Progenitor cell of endocrine pancreas (in vitro differentiated cells): ENCODE results near the gene IL20. TPM values are rescaled to one million over a fixed set of nuclear protein-coding genes. Genes with fewer than 3 reads are reported as not detected.

Experiments
- DNase-seq: peaks from one replicate; pipeline ENCODE4 v3.0.0; 2021; ENCODE audit warnings: low spot score; ENCODE audit not compliant: unreplicated experiment
- H3K27ac Mint-ChIP-seq: 2 replicates; pipeline ENCODE4 v1.8.0; 2021; ENCODE audit warnings: mild to moderate bottlenecking, moderate library complexity, mixed read lengths
- H3K27me3 Mint-ChIP-seq: 2 replicates; pipeline ENCODE4 v1.8.0; 2021; ENCODE audit warnings: mixed read lengths
- H3K36me3 Mint-ChIP-seq: 2 replicates; pipeline ENCODE4 v1.8.0; 2022; ENCODE audit warnings: mixed read lengths; ENCODE audit not compliant: insufficient read depth
- H3K4me1 Mint-ChIP-seq: 2 replicates; pipeline ENCODE4 v1.8.0; 2021; ENCODE audit warnings: low read depth, mixed read lengths
- H3K4me3 Mint-ChIP-seq: 2 replicates; pipeline ENCODE4 v1.8.0; 2021; ENCODE audit warnings: low read depth, mild to moderate bottlenecking, moderate library complexity, mixed read lengths
- H3K9me3 Mint-ChIP-seq: 2 replicates; pipeline ENCODE4 v1.8.0; 2021; ENCODE audit warnings: low read depth, mixed read lengths
- long read RNA-seq: library from polyadenylated mRNA; unstranded; transcript quantifications from one replicate; pipeline ENCODE4 v2.0.0, GENCODE V29; 2020
- total RNA-seq: library from RNA; stranded (reverse); gene quantifications from 2 replicates; pipeline ENCODE4 v1.2.1, GENCODE V29; 2021
- TF ChIP-seq, protein P1 (sequence below): fragments of 200-600 bp; sonication (generic); IDR thresholded peaks from one replicate; pipeline ENCODE4 v1.5.0; 2021; ENCODE audit warnings: antibody characterized with exemption, mild to moderate bottlenecking; ENCODE audit not compliant: unreplicated experiment

IL20 gene, protein sequence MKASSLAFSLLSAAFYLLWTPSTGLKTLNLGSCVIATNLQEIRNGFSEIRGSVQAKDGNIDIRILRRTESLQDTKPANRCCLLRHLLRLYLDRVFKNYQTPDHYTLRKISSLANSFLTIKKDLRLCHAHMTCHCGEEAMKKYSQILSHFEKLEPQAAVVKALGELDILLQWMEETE
- not detected in 2 replicates for total RNA-seq
- long read RNA-seq, result 0 reads

DNA sequence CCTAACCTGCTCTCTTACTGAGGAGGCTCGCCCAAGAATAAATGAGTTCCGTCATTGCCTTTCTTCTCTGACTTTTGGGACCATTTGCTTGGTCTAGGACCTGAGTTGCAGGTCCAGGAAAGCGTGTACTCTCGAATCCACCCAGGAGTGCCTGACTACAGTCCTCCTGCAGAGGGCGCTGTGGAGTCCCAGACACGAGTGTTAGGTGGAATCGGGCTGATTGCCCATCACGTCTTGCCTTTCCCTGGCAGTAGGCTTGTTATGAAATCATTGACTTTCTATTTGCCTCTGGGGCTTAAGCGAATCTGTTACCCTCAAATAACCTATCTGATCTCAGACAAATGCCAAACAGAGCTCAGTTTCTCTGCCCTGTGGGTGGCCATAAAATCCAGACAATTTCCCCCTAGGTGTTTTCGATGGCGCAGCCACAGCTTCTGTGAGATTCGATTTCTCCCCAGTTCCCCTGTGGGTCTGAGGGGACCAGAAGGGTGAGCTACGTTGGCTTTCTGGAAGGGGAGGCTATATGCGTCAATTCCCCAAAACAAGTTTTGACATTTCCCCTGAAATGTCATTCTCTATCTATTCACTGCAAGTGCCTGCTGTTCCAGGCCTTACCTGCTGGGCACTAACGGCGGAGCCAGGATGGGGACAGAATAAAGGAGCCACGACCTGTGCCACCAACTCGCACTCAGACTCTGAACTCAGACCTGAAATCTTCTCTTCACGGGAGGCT is at the start of gene IL20:
TSS of gene IL20 (plus strand) at position 685 of the 733 bp plus-strand sequence. CDS start 230 bp downstream, outside the sequence.
- Mint-ChIP-seq H3K9me3 (no peaks in the 10 kb centered on the region), H3K4me3 (no peak within 1 kb of the TSS), H3K27me3 (peaks cover 48% of the 10 kb centered on the region), H3K27ac (no peak within 1 kb of the TSS), H3K36me3 (no peaks in the 10 kb centered on the region), H3K4me1 (peaks cover 5% of the 10 kb centered on the region)
- TF ChIP-seq, protein P1, sequence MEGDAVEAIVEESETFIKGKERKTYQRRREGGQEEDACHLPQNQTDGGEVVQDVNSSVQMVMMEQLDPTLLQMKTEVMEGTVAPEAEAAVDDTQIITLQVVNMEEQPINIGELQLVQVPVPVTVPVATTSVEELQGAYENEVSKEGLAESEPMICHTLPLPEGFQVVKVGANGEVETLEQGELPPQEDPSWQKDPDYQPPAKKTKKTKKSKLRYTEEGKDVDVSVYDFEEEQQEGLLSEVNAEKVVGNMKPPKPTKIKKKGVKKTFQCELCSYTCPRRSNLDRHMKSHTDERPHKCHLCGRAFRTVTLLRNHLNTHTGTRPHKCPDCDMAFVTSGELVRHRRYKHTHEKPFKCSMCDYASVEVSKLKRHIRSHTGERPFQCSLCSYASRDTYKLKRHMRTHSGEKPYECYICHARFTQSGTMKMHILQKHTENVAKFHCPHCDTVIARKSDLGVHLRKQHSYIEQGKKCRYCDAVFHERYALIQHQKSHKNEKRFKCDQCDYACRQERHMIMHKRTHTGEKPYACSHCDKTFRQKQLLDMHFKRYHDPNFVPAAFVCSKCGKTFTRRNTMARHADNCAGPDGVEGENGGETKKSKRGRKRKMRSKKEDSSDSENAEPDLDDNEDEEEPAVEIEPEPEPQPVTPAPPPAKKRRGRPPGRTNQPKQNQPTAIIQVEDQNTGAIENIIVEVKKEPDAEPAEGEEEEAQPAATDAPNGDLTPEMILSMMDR, result peak; percentile 77
- peak; percentile 54 for DNase-seq

DNA sequence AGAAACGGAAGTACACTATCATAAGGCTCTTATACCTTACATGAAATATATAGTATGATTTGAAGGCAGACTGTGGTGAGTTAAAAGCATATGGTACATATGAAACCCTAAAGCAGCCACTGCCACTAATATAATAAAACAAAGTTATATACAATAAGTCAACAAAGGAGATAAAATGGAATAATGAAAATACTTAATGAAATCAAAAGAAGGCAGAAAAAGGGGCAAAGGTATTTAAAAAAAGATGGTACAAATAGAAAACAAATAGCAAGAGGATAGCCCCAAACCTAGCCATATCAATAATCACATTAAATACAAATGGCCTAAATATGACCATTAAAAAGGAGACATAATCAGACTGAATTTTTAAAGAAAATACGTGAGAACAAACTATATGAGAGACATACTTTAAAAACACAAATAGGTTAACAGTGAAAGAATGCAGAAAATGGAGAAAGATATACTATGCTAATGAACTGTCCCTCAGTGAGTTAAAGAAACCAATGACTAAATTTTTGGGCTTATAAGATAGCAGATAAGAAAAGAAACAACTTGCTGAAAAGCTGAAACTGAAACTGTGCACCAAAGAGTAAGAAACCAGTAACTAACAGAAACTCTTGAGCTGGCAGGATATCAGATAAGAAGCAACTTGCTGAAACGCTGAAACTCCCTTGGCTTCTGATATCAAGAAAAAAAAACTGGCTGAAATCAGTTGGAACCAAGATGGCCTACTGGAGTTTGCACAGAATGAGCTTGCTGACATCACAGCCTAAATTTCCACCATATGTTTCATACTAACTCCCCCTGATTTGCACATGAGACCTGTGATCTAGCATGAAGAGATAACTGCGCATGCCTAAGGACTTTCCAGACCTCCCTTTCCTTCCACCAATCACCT is 48.8 kb upstream of the IL20 start:
- H3K36me3 Mint-ChIP-seq, result no peaks in the 10 kb centered on the region
- H3K4me1 Mint-ChIP-seq, result no peaks in the 10 kb centered on the region
- TF ChIP-seq, protein P1, result no peak
- H3K9me3 Mint-ChIP-seq, result peaks cover 6% of the 10 kb centered on the region
- H3K27me3 Mint-ChIP-seq, result no peaks in the 10 kb centered on the region
- no peak for DNase-seq
- H3K27ac Mint-ChIP-seq, result no peak overlapping the region
- H3K4me3 Mint-ChIP-seq, result no peak overlapping the region

DNA sequence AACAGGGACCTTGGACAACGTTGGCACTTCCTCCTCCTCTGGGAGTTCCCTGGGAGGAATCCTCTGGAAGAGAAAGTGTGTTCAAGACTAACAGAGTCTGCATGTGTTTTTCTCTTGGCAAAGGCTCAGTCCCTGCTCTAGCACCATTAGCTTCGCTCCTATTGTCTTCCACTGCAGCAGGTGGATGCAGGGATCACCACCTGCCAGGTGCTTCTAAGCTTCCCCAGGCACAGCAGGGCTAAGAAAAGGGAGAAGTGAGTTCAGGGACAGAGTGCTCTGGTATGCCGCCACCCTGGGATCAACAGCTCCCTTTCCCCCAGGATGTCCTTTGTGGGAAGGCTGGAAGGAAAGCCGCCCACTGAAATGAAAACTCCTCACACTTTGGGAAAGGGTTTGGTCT is 43.9 kb upstream of the IL20 start:
- Mint-ChIP-seq H3K27ac (no peak overlapping the region), H3K9me3 (no peaks in the 10 kb centered on the region), H3K4me3 (no peak overlapping the region), H3K4me1 (no peaks in the 10 kb centered on the region), H3K27me3 (peaks cover 6% of the 10 kb centered on the region), H3K36me3 (no peaks in the 10 kb centered on the region)
- TF ChIP-seq, protein P1, result no peak
- DNase-seq, result no peak

DNA sequence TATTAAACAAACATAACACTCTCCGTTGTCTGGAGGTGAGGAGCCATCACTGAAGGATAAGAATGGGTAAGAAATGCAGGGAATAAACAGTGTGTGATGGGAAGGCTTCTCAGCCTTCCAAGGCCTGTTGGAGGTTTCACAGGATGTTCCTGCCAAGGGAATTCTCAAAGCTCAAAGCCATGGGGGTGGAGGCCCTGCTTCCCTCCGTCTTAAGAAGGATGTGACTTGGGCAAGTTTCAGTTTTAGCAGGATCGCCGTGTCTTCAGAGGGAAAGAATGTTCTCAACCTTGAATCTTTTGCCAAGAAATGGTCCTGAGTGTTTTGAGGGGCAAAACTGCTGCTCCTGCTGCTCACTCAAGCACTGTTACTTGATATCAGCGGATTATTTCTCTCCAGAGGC is 41.7 kb upstream of the IL20 start:
- Mint-ChIP-seq H3K4me1 (no peaks in the 10 kb centered on the region), H3K36me3 (no peaks in the 10 kb centered on the region), H3K27me3 (peaks cover 9% of the 10 kb centered on the region), H3K9me3 (no peaks in the 10 kb centered on the region), H3K27ac (no peak overlapping the region), H3K4me3 (no peak overlapping the region)
- DNase-seq, result no peak
- TF ChIP-seq, protein P1, result no peak

DNA sequence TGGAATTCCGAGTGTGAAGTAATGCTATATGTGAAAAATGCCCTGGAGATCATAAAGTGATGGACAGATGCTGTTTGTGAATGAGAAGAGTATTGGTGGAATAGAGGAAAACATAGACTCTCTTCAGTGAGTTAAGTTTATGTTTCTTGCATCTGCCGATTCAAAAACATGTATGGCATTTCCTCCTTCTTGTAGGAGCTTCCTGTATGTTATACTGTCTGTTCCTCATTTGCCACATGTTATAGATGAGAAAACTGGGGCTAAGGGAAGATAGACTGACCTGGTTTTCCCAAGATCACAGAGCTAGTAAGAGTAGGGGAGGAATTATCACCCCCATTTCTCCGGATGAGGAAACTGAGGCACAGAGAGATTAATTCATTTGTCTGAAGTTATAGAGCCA is 41.1 kb upstream of the IL20 start:
- peaks cover 9% of the 10 kb centered on the region for H3K27me3 Mint-ChIP-seq
- no peaks in the 10 kb centered on the region for H3K9me3 Mint-ChIP-seq
- no peaks in the 10 kb centered on the region for H3K36me3 Mint-ChIP-seq

More for the DNA sequence above, 41.1 kb upstream of the IL20 start:
- Mint-ChIP-seq H3K27ac (no peak overlapping the region), H3K4me1 (no peaks in the 10 kb centered on the region), H3K4me3 (no peak overlapping the region)
- TF ChIP-seq, protein P1, result no peak
- no peak for DNase-seq
